ENCODE measurements around the gene SLC16A13. TPM values are rescaled to one million over a fixed set of nuclear protein-coding genes. Genes with fewer than 3 reads are reported as not detected.

SLC16A13 gene
- polyA plus RNA-seq, 2 donors, result 4.8 TPM

GRCh38 chr17:7026471-7027115, 9.2 kb upstream of the SLC16A13 start:
- 86% methylated on average over 29 of the region's 29 CpGs for WGBS, 2 donors
- H3K9me3 ChIP-seq (ENCODE audit: control insufficient read depth in 2 of 2, insufficient read depth in 1 of 2, low read depth in 1 of 2, low read length in 1 of 2), result no peaks in the 10 kb centered on the region
- no peak overlapping the region for H3K4me3 ChIP-seq (ENCODE audit: low read depth in 1 of 2, low read length in 2 of 2)
- no peaks in the 10 kb centered on the region for H3K36me3 ChIP-seq (ENCODE audit: control insufficient read depth in 2 of 2, insufficient read depth in 2 of 2, low read length in 1 of 2)
- H3K27ac ChIP-seq (ENCODE audit: low read depth in 2 of 2, low read length in 1 of 2), result no peak overlapping the region
- no peaks in the 10 kb centered on the region for H3K27me3 ChIP-seq (ENCODE audit: control insufficient read depth in 1 of 2, insufficient read depth in 2 of 2, low read length in 2 of 2)
- H3K4me1 ChIP-seq (ENCODE audit: control insufficient read depth in 2 of 2, insufficient read depth in 2 of 2, low read length in 1 of 2), result peaks cover 4 to 11% of the 10 kb centered on the region in 2 donors

GRCh38 chr17:7027335-7027734, 8.5 kb upstream of the SLC16A13 start:
- no peaks in the 10 kb centered on the region for H3K27me3 ChIP-seq (ENCODE audit: control insufficient read depth in 1 of 2, insufficient read depth in 2 of 2, low read length in 2 of 2)
- H3K36me3 ChIP-seq (ENCODE audit: control insufficient read depth in 2 of 2, insufficient read depth in 2 of 2, low read length in 1 of 2), result no peaks in the 10 kb centered on the region
- no peak overlapping the region for H3K4me3 ChIP-seq (ENCODE audit: low read depth in 1 of 2, low read length in 2 of 2)
- WGBS, 2 donors, result 75 to 82% methylated on average over 13 of the region's 13 CpGs
- H3K4me1 ChIP-seq (ENCODE audit: control insufficient read depth in 2 of 2, insufficient read depth in 2 of 2, low read length in 1 of 2), result peaks cover 4 to 13% of the 10 kb centered on the region in 2 donors
- H3K27ac ChIP-seq (ENCODE audit: low read depth in 2 of 2, low read length in 1 of 2), result no peak overlapping the region
- H3K9me3 ChIP-seq (ENCODE audit: control insufficient read depth in 2 of 2, insufficient read depth in 1 of 2, low read depth in 1 of 2, low read length in 1 of 2), result no peaks in the 10 kb centered on the region

GRCh38 chr17:7029096-7029495, 6.7 kb upstream of the SLC16A13 start:
- no peaks in the 10 kb centered on the region for H3K9me3 ChIP-seq (ENCODE audit: control insufficient read depth in 2 of 2, insufficient read depth in 1 of 2, low read depth in 1 of 2, low read length in 1 of 2)
- 84 to 91% methylated on average over 3 of the region's 3 CpGs for WGBS, 2 donors
- no peaks in the 10 kb centered on the region for H3K27me3 ChIP-seq (ENCODE audit: control insufficient read depth in 1 of 2, insufficient read depth in 2 of 2, low read length in 2 of 2)
- H3K4me3 ChIP-seq (ENCODE audit: low read depth in 1 of 2, low read length in 2 of 2), result no peak overlapping the region
- no peaks in the 10 kb centered on the region for H3K36me3 ChIP-seq (ENCODE audit: control insufficient read depth in 2 of 2, insufficient read depth in 2 of 2, low read length in 1 of 2)
- H3K27ac ChIP-seq (ENCODE audit: low read depth in 2 of 2, low read length in 1 of 2), result no peak overlapping the region
- peaks cover 2 to 4% of the 10 kb centered on the region in 2 donors for H3K4me1 ChIP-seq (ENCODE audit: control insufficient read depth in 2 of 2, insufficient read depth in 2 of 2, low read length in 1 of 2)

GRCh38 chr17:7029659-7030058, 6.2 kb upstream of the SLC16A13 start:
- Histone ChIP-seq H3K4me3 (ENCODE audit: low read depth in 1 of 2, low read length in 2 of 2) (no peak overlapping the region), H3K36me3 (ENCODE audit: control insufficient read depth in 2 of 2, insufficient read depth in 2 of 2, low read length in 1 of 2) (no peaks in the 10 kb centered on the region), H3K27ac (ENCODE audit: low read depth in 2 of 2, low read length in 1 of 2) (peak overlapping the region in 1 of 2 donors; percentile 47), H3K4me1 (ENCODE audit: control insufficient read depth in 2 of 2, insufficient read depth in 2 of 2, low read length in 1 of 2) (peaks cover 2 to 4% of the 10 kb centered on the region in 2 donors), H3K27me3 (ENCODE audit: control insufficient read depth in 1 of 2, insufficient read depth in 2 of 2, low read length in 2 of 2) (no peaks in the 10 kb centered on the region), H3K9me3 (ENCODE audit: control insufficient read depth in 2 of 2, insufficient read depth in 1 of 2, low read depth in 1 of 2, low read length in 1 of 2) (no peaks in the 10 kb centered on the region)
- WGBS, 2 donors, result 70 to 73% methylated on average over 8 of the region's 8 CpGs

- no peaks in the 10 kb centered on the region for H3K9me3 ChIP-seq (ENCODE audit: control insufficient read depth in 2 of 2, insufficient read depth in 1 of 2, low read depth in 1 of 2, low read length in 1 of 2)
- H3K27me3 ChIP-seq (ENCODE audit: control insufficient read depth in 1 of 2, insufficient read depth in 2 of 2, low read length in 2 of 2), result no peaks in the 10 kb centered on the region
- peak overlapping the region; percentile 85 to 87 for H3K27ac ChIP-seq (ENCODE audit: low read depth in 2 of 2, low read length in 1 of 2)
- 14% methylated on average over 7 of the region's 7 CpGs for WGBS, 2 donors
- H3K4me3 ChIP-seq (ENCODE audit: low read depth in 1 of 2, low read length in 2 of 2), result peak overlapping the region; percentile 52 to 63
- peaks cover 0 to 6% of the 10 kb centered on the region in 2 donors for H3K4me1 ChIP-seq (ENCODE audit: control insufficient read depth in 2 of 2, insufficient read depth in 2 of 2, low read length in 1 of 2)
- H3K36me3 ChIP-seq (ENCODE audit: control insufficient read depth in 2 of 2, insufficient read depth in 2 of 2, low read length in 1 of 2), result no peaks in the 10 kb centered on the region
Observed at GRCh38 chr17:7034955-7035590, 742 bp upstream of the SLC16A13 start.

GRCh38 chr17:7038025-7038862, 2.4 kb downstream of the SLC16A13 start:
- Histone ChIP-seq H3K27ac (ENCODE audit: low read depth in 2 of 2, low read length in 1 of 2) (no peak overlapping the region), H3K36me3 (ENCODE audit: control insufficient read depth in 2 of 2, insufficient read depth in 2 of 2, low read length in 1 of 2) (no peaks in the 10 kb centered on the region), H3K9me3 (ENCODE audit: control insufficient read depth in 2 of 2, insufficient read depth in 1 of 2, low read depth in 1 of 2, low read length in 1 of 2) (no peaks in the 10 kb centered on the region), H3K4me1 (ENCODE audit: control insufficient read depth in 2 of 2, insufficient read depth in 2 of 2, low read length in 1 of 2) (peaks cover 0 to 17% of the 10 kb centered on the region in 2 donors), H3K4me3 (ENCODE audit: low read depth in 1 of 2, low read length in 2 of 2) (no peak overlapping the region), H3K27me3 (ENCODE audit: control insufficient read depth in 1 of 2, insufficient read depth in 2 of 2, low read length in 2 of 2) (no peaks in the 10 kb centered on the region)
- WGBS, 2 donors, result 80 to 85% methylated on average over 19 of the region's 19 CpGs

GRCh38 chr17:7039832-7040231, 4.0 kb downstream of the SLC16A13 start:
- peaks cover 0 to 21% of the 10 kb centered on the region in 2 donors for H3K4me1 ChIP-seq (ENCODE audit: control insufficient read depth in 2 of 2, insufficient read depth in 2 of 2, low read length in 1 of 2)
- H3K27ac ChIP-seq (ENCODE audit: low read depth in 2 of 2, low read length in 1 of 2), result peak overlapping the region in 1 of 2 donors; percentile 3
- no peak overlapping the region for H3K4me3 ChIP-seq (ENCODE audit: low read depth in 1 of 2, low read length in 2 of 2)
- H3K27me3 ChIP-seq (ENCODE audit: control insufficient read depth in 1 of 2, insufficient read depth in 2 of 2, low read length in 2 of 2), result no peaks in the 10 kb centered on the region
- H3K9me3 ChIP-seq (ENCODE audit: control insufficient read depth in 2 of 2, insufficient read depth in 1 of 2, low read depth in 1 of 2, low read length in 1 of 2), result no peaks in the 10 kb centered on the region
- WGBS, 2 donors, result 93 to 94% methylated on average over 5 of the region's 5 CpGs
- H3K36me3 ChIP-seq (ENCODE audit: control insufficient read depth in 2 of 2, insufficient read depth in 2 of 2, low read length in 1 of 2), result no peaks in the 10 kb centered on the region

- H3K27me3 ChIP-seq (ENCODE audit: control insufficient read depth in 1 of 2, insufficient read depth in 2 of 2, low read length in 2 of 2), result no peaks in the 10 kb centered on the region
- no peaks in the 10 kb centered on the region for H3K36me3 ChIP-seq (ENCODE audit: control insufficient read depth in 2 of 2, insufficient read depth in 2 of 2, low read length in 1 of 2)
- peak overlapping the region in 1 of 2 donors; percentile 42 for H3K27ac ChIP-seq (ENCODE audit: low read depth in 2 of 2, low read length in 1 of 2)
- H3K9me3 ChIP-seq (ENCODE audit: control insufficient read depth in 2 of 2, insufficient read depth in 1 of 2, low read depth in 1 of 2, low read length in 1 of 2), result no peaks in the 10 kb centered on the region
- H3K4me1 ChIP-seq (ENCODE audit: control insufficient read depth in 2 of 2, insufficient read depth in 2 of 2, low read length in 1 of 2), result peaks cover 0 to 20% of the 10 kb centered on the region in 2 donors
- whole genome bisulfite sequencing, 2 donors, result 35 to 42% methylated on average over 35 to 43 of the region's 43 CpGs
- H3K4me3 ChIP-seq (ENCODE audit: low read depth in 1 of 2, low read length in 2 of 2), result peak overlapping the region; percentile 50 to 54
Observed at GRCh38 chr17:7041607-7042500, 6.0 kb downstream of the SLC16A13 start.
